ENCODE results near the gene SLBP. TPM values are rescaled to one million over a fixed set of nuclear protein-coding genes. Genes with fewer than 3 reads are reported as not detected.

Gene SLBP
- total RNA-seq, 2 donors from 2014 or later: 52.1 to 60.7 TPM

- Histone ChIP-seq H3K9ac (ENCODE audit: extremely low read depth, low read length, poor library complexity, severe bottlenecking) (no peak overlapping the region), H3K27me3 (ENCODE audit: control insufficient read depth, insufficient read depth, low read length, poor library complexity, severe bottlenecking) (no peaks in the 10 kb centered on the region), H3K4me3 (ENCODE audit: low read length) (no peak overlapping the region), H3K4me1 (ENCODE audit: control insufficient read depth, insufficient read depth, low read length) (no peaks in the 10 kb centered on the region), H3K27ac (ENCODE audit: low read depth, low read length) (no peak overlapping the region), H3K36me3 (ENCODE audit: control insufficient read depth, insufficient read depth, low read length) (peaks cover 41% of the 10 kb centered on the region), H3K9me3 (ENCODE audit: control insufficient read depth, low read length) (peaks cover 5% of the 10 kb centered on the region)
- DNase-seq: no peak
- WGBS, 2 experiments (ENCODE audit: insufficient coverage in 1 of 2, insufficient read length in 1 of 2): 89 to 97% methylated on average over 7 to 12 of the region's 12 CpGs
- H3K4me3 Mint-ChIP-seq: no peak overlapping the region
- H3K36me3 Mint-ChIP-seq (ENCODE audit: low read depth): peaks cover 45% of the 10 kb centered on the region
- no peaks in the 10 kb centered on the region for H3K4me1 Mint-ChIP-seq
- no peak for TF ChIP-seq CTCF (conservative IDR thresholded peaks at IDR 0.05)
- H3K9me3 Mint-ChIP-seq: peaks cover 4% of the 10 kb centered on the region
- no peak overlapping the region for H3K27ac Mint-ChIP-seq
- no peaks in the 10 kb centered on the region for H3K27me3 Mint-ChIP-seq (ENCODE audit: insufficient read depth)
Measured at GRCh38 chr4:1743551-1743950, 31.4 kb upstream of the SLBP start.

GRCh38 chr4:1741208-1741607 lies 29.1 kb upstream of the SLBP start:
- no peak for DNase-seq
- Histone ChIP-seq H3K27me3 (ENCODE audit: control insufficient read depth, insufficient read depth, low read length, poor library complexity, severe bottlenecking) (no peaks in the 10 kb centered on the region), H3K4me1 (ENCODE audit: control insufficient read depth, insufficient read depth, low read length) (no peaks in the 10 kb centered on the region), H3K36me3 (ENCODE audit: control insufficient read depth, insufficient read depth, low read length) (peaks cover 64% of the 10 kb centered on the region), H3K27ac (ENCODE audit: low read depth, low read length) (no peak overlapping the region), H3K9me3 (ENCODE audit: control insufficient read depth, low read length) (peaks cover 28% of the 10 kb centered on the region), H3K9ac (ENCODE audit: extremely low read depth, low read length, poor library complexity, severe bottlenecking) (no peak overlapping the region), H3K4me3 (ENCODE audit: low read length) (no peak overlapping the region)
- no peaks in the 10 kb centered on the region for H3K27me3 Mint-ChIP-seq (ENCODE audit: insufficient read depth)
- H3K9me3 Mint-ChIP-seq: peaks cover 22% of the 10 kb centered on the region
- peaks cover 68% of the 10 kb centered on the region for H3K36me3 Mint-ChIP-seq (ENCODE audit: low read depth)
- no peak overlapping the region for H3K27ac Mint-ChIP-seq
- WGBS, 2 experiments (ENCODE audit: insufficient coverage in 1 of 2, insufficient read length in 1 of 2): 90 to 98% methylated on average over 9 to 17 of the region's 17 CpGs
- no peak overlapping the region for H3K4me3 Mint-ChIP-seq
- H3K4me1 Mint-ChIP-seq: no peaks in the 10 kb centered on the region
- TF ChIP-seq CTCF (conservative IDR thresholded peaks at IDR 0.05): no peak

DNA sequence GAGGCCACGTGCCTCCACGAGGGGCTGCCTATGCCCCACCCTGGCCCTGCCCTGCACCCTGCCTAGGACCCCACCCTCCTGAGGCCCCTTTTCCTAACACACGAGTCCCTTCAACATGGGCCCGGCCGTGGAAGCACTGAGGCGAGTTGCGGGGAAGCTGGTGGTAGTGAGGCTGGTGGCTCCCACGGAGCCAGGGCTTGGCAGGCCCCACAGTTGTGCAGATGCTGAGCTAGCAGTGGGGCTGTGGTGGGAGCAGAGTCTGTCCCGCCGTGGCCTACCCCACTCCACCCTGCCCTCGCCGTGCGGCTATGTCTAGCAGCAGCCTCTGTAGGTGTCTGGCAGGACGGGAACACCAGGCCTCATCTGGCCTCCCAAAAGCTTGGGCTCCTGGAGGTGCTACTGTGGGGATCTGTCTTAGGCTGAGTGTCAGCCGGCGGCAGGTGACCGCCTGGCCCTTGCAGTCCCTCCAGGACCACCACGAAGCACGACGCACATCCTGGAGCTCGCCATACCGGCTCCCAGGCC lies 28.0 kb upstream of the SLBP start:
- no peaks in the 10 kb centered on the region for H3K27me3 Mint-ChIP-seq (ENCODE audit: insufficient read depth)
- H3K36me3 ChIP-seq (ENCODE audit: control insufficient read depth, insufficient read depth, low read length): peaks cover 73% of the 10 kb centered on the region
- TF ChIP-seq CTCF (conservative IDR thresholded peaks at IDR 0.05): no peak
- no peak overlapping the region for H3K27ac ChIP-seq (ENCODE audit: low read depth, low read length)
- no peaks in the 10 kb centered on the region for H3K27me3 ChIP-seq (ENCODE audit: control insufficient read depth, insufficient read depth, low read length, poor library complexity, severe bottlenecking)
- no peak overlapping the region for H3K9ac ChIP-seq (ENCODE audit: extremely low read depth, low read length, poor library complexity, severe bottlenecking)
- H3K4me3 ChIP-seq (ENCODE audit: low read length): no peak overlapping the region
- DNase-seq: no peak
- H3K36me3 Mint-ChIP-seq (ENCODE audit: low read depth): peaks cover 75% of the 10 kb centered on the region
- H3K9me3 ChIP-seq (ENCODE audit: control insufficient read depth, low read length): peaks cover 37% of the 10 kb centered on the region
- peaks cover 22% of the 10 kb centered on the region for H3K9me3 Mint-ChIP-seq
- H3K4me3 Mint-ChIP-seq: no peak overlapping the region
- H3K4me1 ChIP-seq (ENCODE audit: control insufficient read depth, insufficient read depth, low read length): no peaks in the 10 kb centered on the region
- H3K4me1 Mint-ChIP-seq: no peaks in the 10 kb centered on the region
- WGBS, 2 experiments (ENCODE audit: insufficient coverage in 1 of 2, insufficient read length in 1 of 2): 93 to 95% methylated on average over 8 to 22 of the region's 22 CpGs
- H3K27ac Mint-ChIP-seq: no peak overlapping the region
